K562 (cell line): Measurements from ENCODE around the gene ZMPSTE24. TPM values are rescaled to one million over a fixed set of nuclear protein-coding genes. Genes with fewer than 3 reads are reported as not detected.

ENCODE experiments used
- ATAC-seq: fragments of 200-7000 bp; cut with Tn5 transposase; 3 replicates; pipeline ENCODE4 v1.9.1; 2020; ENCODE audit warnings: moderate library complexity
- BruUV-seq: library from RNA; stranded (reverse); fragments of 400-500 nt; replicated peaks from 2 replicates; lab custom pipeline; 2021; lab: Mats Ljungman, UMichigan
- CTCF ChIA-PET: fragments of 300-600 bp; formaldehyde crosslinking; extraction: SDS; loops from one replicate; lab custom pipeline; 2021; ENCODE audit warnings: low intra/inter-chr PET ratio; lab: Yijun Ruan, JAX
- POLR2A ChIA-PET: fragments of 300-600, 350-650 bp; sonication (Branson Sonifier 250); formaldehyde crosslinking; extraction: SDS; loops from one replicate; lab custom pipeline; 2021; ENCODE audit warnings: antibody characterized with exemption, inconsistent platforms; lab: Yijun Ruan, JAX
- DNase-seq, 4 experiments: peaks; one replicate each; pipeline versions ENCODE4 v3.0.0 to v3.0.0-alpha.2; 2011 to 2018; ENCODE audit warnings: low spot score in 3 of 4, mixed read lengths in 3 of 4; ENCODE audit errors: extremely low read depth in 1 of 4
- FAIRE-seq: peaks from 2 replicates; lab custom pipeline; 2011; peaks lifted over from hg19 to GRCh38; lab: Jason Lieb, UNC
- H2AFZ ChIP-seq: 2 replicates; pipeline ENCODE4 v1.6.0; 2011; ENCODE audit warnings: low read depth, low read length, control low read depth, inconsistent platforms
- H3K27ac ChIP-seq: fragments of 200-600 bp; 3 replicates; pipeline ENCODE4 v1.8.0; 2011; ENCODE audit warnings: low read depth, mild to moderate bottlenecking, control low read depth, inconsistent platforms, low read length, moderate library complexity, mixed read lengths; ENCODE audit errors: extremely low read depth
- H3K27me3 ChIP-seq, 2 experiments: fragments of 300-600 bp in 1 of 2; 2 replicates in 1 of 2; 3 replicates in 1 of 2; pipeline versions ENCODE4 v1.6.0 to v1.8.0; 2011; ENCODE audit warnings: inconsistent platforms in 2 of 2, low read length in 2 of 2, mild to moderate bottlenecking in 1 of 2, mixed read lengths in 1 of 2, moderate library complexity in 1 of 2; ENCODE audit not compliant: control insufficient read depth in 2 of 2, insufficient read depth in 2 of 2
- H3K36me3 ChIP-seq: fragments of 300-600 bp; 3 replicates; pipeline ENCODE4 v1.8.0; 2011; ENCODE audit warnings: mild to moderate bottlenecking, low read length, inconsistent platforms; ENCODE audit not compliant: control insufficient read depth, insufficient read depth
- H3K4me1 ChIP-seq, 2 experiments: fragments of 200-600 bp in 1 of 2; replicated peaks in 1 of 2; 2 replicates in 1 of 2; 3 replicates in 1 of 2; pipeline versions ENCODE4 v1.5.1 to v1.8.0; 2011; ENCODE audit warnings: inconsistent platforms in 2 of 2, low read length in 2 of 2, mild to moderate bottlenecking in 1 of 2, mixed read lengths in 1 of 2, moderate library complexity in 1 of 2; ENCODE audit not compliant: control insufficient read depth in 2 of 2, insufficient read depth in 2 of 2
- H3K4me2 ChIP-seq: 2 replicates; pipeline ENCODE4 v1.6.1; 2011; ENCODE audit warnings: low read length, control low read depth, inconsistent platforms, mixed read lengths; ENCODE audit not compliant: insufficient read depth
- H3K4me3 ChIP-seq: fragments of 200-600 bp; sonication (generic), shearing (Covaris generic); 2 replicates; pipeline ENCODE4 v1.5.1; 2016; ENCODE audit warnings: control low read depth, inconsistent platforms
- H3K79me2 ChIP-seq: fragments of 200-600 bp; 3 replicates; pipeline ENCODE4 v1.8.0; 2011; ENCODE audit warnings: low read length, inconsistent platforms; ENCODE audit not compliant: control insufficient read depth, insufficient read depth
- H3K9ac ChIP-seq, 2 experiments: 2 replicates each; pipeline versions ENCODE4 v1.6.0 to v1.6.1; 2011; ENCODE audit warnings: low read depth in 2 of 2, low read length in 2 of 2, control low read depth in 1 of 2, inconsistent platforms in 1 of 2, mild to moderate bottlenecking in 1 of 2, mixed read lengths in 1 of 2; ENCODE audit not compliant: insufficient read depth in 1 of 2
- H3K9me1 ChIP-seq: one replicate; pipeline ENCODE4 v1.6.0; 2011; ENCODE audit warnings: inconsistent platforms, mild to moderate bottlenecking, low read length, moderate library complexity; ENCODE audit not compliant: control insufficient read depth, insufficient read depth
- H3K9me3 ChIP-seq: replicated peaks from 2 replicates; pipeline ENCODE4 v1.5.1; 2011; ENCODE audit warnings: low read depth, low read length, inconsistent platforms; ENCODE audit not compliant: control insufficient read depth, insufficient read depth
- H4K20me1 ChIP-seq: replicated peaks from 2 replicates; pipeline ENCODE4 v1.6.1; 2011; ENCODE audit warnings: low read length, inconsistent platforms, mixed read lengths; ENCODE audit not compliant: control insufficient read depth, insufficient read depth
- MXI1 ChIP-seq: IDR thresholded peaks from 2 replicates; pipeline ENCODE4 v1.6.1; 2011; ENCODE audit warnings: low read depth, mild to moderate bottlenecking, improper control_type of control experiment, low read length
- WGBS: fragments of 100-300 bp; shearing (Covaris generic); methylation state at CpG from one replicate; pipeline ENCODE4 v1.1.6; 2016; ENCODE audit warnings: low coverage, mixed read lengths; ENCODE audit not compliant: insufficient coverage; ENCODE audit errors: missing lambda C conversion rate; 5-methylcytosine and 5-hydroxymethylcytosine counted together
- in situ Hi-C: fragments of 300-500 bp; cut with MboI; formaldehyde crosslinking; loops from 4 replicates; pipeline ENCODE4 v1.15.0; 2018; ENCODE audit warnings: inconsistent platforms, mixed read lengths
- intact Hi-C: fragments of 100-400 bp; cut with micrococcal nuclease; formaldehyde crosslinking; loops from 2 replicates; pipeline ENCODE4 v1.14.2; 2022
- polyA plus RNA-seq, 8 experiments: library from polyadenylated mRNA; depleted of rRNA in 4 of 8; stranded (reverse) in 5 of 8; unstranded in 3 of 8; fragments of >200 nt; fragmentation: Nextera tagmentation in 2 of 8; fragmentation: Illumina TruSeq in 1 of 8; extraction: Ambion mirVana in 2 of 8; extraction: Trizol in 1 of 8; gene quantifications; 2 replicates each; pipeline versions ENCODE4 v1.2.1 to v1.2.3, GENCODE V29; 2011 to 2014; ENCODE audit warnings: inconsistent platforms in 1 of 8, missing spikeins in 1 of 8
- total RNA-seq, 7 experiments: library from RNA; depleted of rRNA in 6 of 7; stranded (reverse); fragments of >200 nt in 6 of 7; fragmentation: Illumina TruSeq in 2 of 7; extraction: Trizol in 2 of 7; gene quantifications; 2 replicates each; pipeline versions ENCODE4 v1.2.1 to v1.2.3, GENCODE V29; 2011 to 2021; ENCODE audit warnings: low replicate concordance in 1 of 7
- TF ChIP-seq, protein P1 (sequence below), 2 experiments: fragments of 450-650 bp in 1 of 2; sonication (generic) in 1 of 2; formaldehyde crosslinking in 1 of 2; IDR thresholded peaks; 2 replicates each; pipeline versions ENCODE4 v1.7.1 to v1.9.0; 2016 to 2022; ENCODE audit warnings: inconsistent platforms in 1 of 2, mild to moderate bottlenecking in 1 of 2, missing genetic modification reagents in 1 of 2

ZMPSTE24 gene
- total and polyA plus RNA-seq, 9 of the 15 experiments (the other 6 are each of a cell fraction or from before 2014, with no cell fraction given), result 30.7 to 75.9 (median 64.3) TPM

DNA sequence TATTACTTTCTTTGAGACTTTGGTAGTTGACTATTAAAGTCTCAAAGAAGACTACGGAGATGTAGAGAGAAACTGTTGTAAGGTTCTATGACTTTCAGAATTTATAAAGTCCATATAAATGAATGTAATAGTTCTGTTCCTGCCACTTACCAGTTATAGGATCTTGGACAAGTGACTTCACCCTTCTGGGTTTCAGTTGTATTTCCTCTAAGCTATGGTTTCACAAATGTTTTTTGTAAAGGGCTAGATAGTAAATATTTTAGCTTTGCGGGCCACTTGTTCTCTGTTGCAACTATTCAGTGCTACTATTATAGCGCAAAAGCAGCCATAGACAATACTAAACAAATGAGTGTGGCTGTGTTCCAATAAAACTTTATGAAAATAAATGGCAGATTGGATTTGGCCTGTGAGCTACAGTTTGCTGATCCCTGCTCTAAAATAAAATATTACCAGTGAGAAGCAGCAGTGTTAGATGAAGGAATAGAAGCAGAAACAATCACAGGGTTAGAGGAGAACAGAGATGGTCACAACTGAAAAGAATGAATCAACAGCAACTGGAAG lies 14.7 kb downstream of the ZMPSTE24 start:
- intact Hi-C loops, result no loop called here
- no peak for ATAC-seq
- H3K9ac ChIP-seq, result no peak overlapping the region
- H4K20me1 ChIP-seq, result no peaks in the 10 kb centered on the region
- H2AFZ ChIP-seq, result no peak overlapping the region
- CTCF ChIA-PET, result no interaction called here
- TF ChIP-seq MXI1, result no peak
- TF ChIP-seq, protein P1, sequence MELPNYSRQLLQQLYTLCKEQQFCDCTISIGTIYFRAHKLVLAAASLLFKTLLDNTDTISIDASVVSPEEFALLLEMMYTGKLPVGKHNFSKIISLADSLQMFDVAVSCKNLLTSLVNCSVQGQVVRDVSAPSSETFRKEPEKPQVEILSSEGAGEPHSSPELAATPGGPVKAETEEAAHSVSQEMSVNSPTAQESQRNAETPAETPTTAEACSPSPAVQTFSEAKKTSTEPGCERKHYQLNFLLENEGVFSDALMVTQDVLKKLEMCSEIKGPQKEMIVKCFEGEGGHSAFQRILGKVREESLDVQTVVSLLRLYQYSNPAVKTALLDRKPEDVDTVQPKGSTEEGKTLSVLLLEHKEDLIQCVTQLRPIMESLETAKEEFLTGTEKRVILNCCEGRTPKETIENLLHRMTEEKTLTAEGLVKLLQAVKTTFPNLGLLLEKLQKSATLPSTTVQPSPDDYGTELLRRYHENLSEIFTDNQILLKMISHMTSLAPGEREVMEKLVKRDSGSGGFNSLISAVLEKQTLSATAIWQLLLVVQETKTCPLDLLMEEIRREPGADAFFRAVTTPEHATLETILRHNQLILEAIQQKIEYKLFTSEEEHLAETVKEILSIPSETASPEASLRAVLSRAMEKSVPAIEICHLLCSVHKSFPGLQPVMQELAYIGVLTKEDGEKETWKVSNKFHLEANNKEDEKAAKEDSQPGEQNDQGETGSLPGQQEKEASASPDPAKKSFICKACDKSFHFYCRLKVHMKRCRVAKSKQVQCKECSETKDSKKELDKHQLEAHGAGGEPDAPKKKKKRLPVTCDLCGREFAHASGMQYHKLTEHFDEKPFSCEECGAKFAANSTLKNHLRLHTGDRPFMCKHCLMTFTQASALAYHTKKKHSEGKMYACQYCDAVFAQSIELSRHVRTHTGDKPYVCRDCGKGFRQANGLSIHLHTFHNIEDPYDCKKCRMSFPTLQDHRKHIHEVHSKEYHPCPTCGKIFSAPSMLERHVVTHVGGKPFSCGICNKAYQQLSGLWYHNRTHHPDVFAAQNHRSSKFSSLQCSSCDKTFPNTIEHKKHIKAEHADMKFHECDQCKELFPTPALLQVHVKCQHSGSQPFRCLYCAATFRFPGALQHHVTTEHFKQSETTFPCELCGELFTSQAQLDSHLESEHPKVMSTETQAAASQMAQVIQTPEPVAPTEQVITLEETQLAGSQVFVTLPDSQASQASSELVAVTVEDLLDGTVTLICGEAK (IDR thresholded peaks at IDR 0.05), result peak; percentile 63; the same call in 1 of the 2 replicates
- TF ChIP-seq, protein P1 (CRISPR knock-in tag; IDR thresholded peaks at IDR 0.05), result no peak
- TF ChIP-seq, all 486 proteins: peak for 1
- peaks cover 84% of the 10 kb centered on the region for H3K36me3 ChIP-seq
- H3K4me3 ChIP-seq, result no peak overlapping the region
- FAIRE-seq (no peak), DNase-seq (no peak)
- in situ Hi-C loops, result no loop called here
- H3K4me2 ChIP-seq, result no peak overlapping the region
- no peaks in the 10 kb centered on the region for H3K9me3 ChIP-seq
- no peaks in the 10 kb centered on the region for H3K9me1 ChIP-seq
- POLR2A ChIA-PET, result interaction anchor here (0.5 to 1.5 kb wide), 3 partner anchors 9 to 272 kb away, joined by 3 to 5 read pairs (median 4); no protein-coding TSS in a partner anchor
- H3K27me3 ChIP-seq, result no peaks in the 10 kb centered on the region
- H3K27ac ChIP-seq, result no peak overlapping the region
- no TSS peak for BruUV-seq
- peaks cover 0 to 12% of the 10 kb centered on the region in 2 experiments; a peak in 2 of 5 replicates for H3K4me1 ChIP-seq
- peaks cover 6% of the 10 kb centered on the region; the same call in 1 of the 3 replicates for H3K79me2 ChIP-seq
- 100% methylated on average over 3 of the region's 3 CpGs for WGBS
